HG02981 (cell line): ENCODE measurements around the gene PLBD2.

ENCODE experiments used
- ATAC-seq: cut with Tn5 transposase; IDR thresholded peaks from one replicate; pipeline ENCODE4 v1.9.1; 2021; ENCODE audit warnings: mild to moderate bottlenecking, moderate library complexity; ENCODE audit not compliant: unreplicated experiment

PLBD2 gene

GRCh38 chr12:113414519-113415038 is 56.2 kb downstream of the PLBD2 start:
- ATAC-seq = no peak

- ATAC-seq = no peak
Observed at GRCh38 chr12:113416091-113416754, 57.8 kb downstream of the PLBD2 start.

GRCh38 chr12:113418213-113418879 is 60.0 kb downstream of the PLBD2 start:
- ATAC-seq = no peak

- no peak for ATAC-seq
Observed at GRCh38 chr12:113420996-113421595, 62.7 kb downstream of the PLBD2 start.

- peak; percentile 90 for ATAC-seq
Observed at GRCh38 chr12:113422030-113422885, 63.9 kb downstream of the PLBD2 start, which contains the start of gene SDSL. SDSL (plus strand) TSS chr12:113422380; CDS start chr12:113427983, 5,603 bp downstream.

- no peak for ATAC-seq
Observed at GRCh38 chr12:113422886-113423669, 64.7 kb downstream of the PLBD2 start.

- ATAC-seq = no peak
Observed at GRCh38 chr12:113424456-113424855, 66.1 kb downstream of the PLBD2 start.

- no peak for ATAC-seq
Observed at GRCh38 chr12:113424915-113425823, 66.8 kb downstream of the PLBD2 start.

GRCh38 chr12:113425960-113426453 is 67.6 kb downstream of the PLBD2 start:
- no peak for ATAC-seq

GRCh38 chr12:113427882-113428281 is 69.5 kb downstream of the PLBD2 start:
- no peak for ATAC-seq

GRCh38 chr12:113428482-113428881 is 70.1 kb downstream of the PLBD2 start:
- ATAC-seq = no peak

GRCh38 chr12:113432986-113433385 is 74.6 kb downstream of the PLBD2 start:
- ATAC-seq = no peak

GRCh38 chr12:113435367-113435766 is 77.0 kb downstream of the PLBD2 start:
- no peak for ATAC-seq

GRCh38 chr12:113436586-113436985 is 78.2 kb downstream of the PLBD2 start:
- no peak for ATAC-seq

GRCh38 chr12:113436993-113437728 is 78.8 kb downstream of the PLBD2 start:
- ATAC-seq = no peak

- ATAC-seq = no peak
Observed at GRCh38 chr12:113437729-113438100, 79.3 kb downstream of the PLBD2 start.

- no peak for ATAC-seq
Observed at GRCh38 chr12:113438523-113439300, 80.3 kb downstream of the PLBD2 start.

- no peak for ATAC-seq
Observed at GRCh38 chr12:113439301-113439597, 80.9 kb downstream of the PLBD2 start.
